Measurements from ENCODE around the gene HEXD.
"Not testable (repeated sequence)": the region's sequence is repeated elsewhere in the genome, so short reads cannot be mapped to it uniquely, and the experiment has no call there.

The HEXD gene

DNA sequence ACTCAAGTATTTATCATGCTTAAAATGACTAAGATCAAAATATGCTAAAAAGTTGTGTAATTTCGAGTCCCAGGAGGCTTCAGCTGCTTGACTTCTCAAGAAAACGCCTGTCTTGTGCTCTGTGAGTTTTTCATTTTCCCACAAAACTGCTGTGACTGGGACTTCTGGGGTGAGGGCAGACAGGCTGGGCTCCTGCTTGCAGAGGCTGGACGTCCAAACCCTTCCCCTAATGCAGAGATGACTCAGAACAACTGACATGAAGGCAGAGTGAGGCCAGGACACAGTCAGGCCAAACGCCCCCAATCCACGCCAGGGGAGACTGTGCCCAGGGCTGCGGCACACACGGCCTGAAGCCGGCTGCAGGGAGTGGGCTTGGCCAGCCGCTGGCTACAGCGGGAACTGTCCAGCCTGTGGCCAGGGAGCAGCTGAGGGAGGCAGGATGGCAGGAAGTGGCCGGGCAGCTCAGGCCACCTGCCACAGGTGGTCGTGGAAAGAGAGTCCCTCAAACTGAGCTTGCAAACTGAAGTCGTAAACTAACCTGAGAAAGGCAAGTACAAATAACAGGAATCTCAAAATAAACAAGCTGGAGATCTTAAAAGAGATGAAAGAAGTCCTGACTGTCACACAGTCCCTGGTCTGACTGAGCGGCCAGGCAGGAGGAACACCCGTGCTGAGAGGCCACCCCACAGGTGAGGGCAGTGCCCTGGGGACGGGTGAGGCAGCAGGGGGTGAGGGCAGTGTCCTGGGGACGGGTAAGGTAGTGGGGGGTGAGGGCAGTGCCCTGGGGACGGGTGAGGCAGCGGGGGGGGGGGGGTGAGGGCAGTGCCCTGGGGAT lies 21.3 kb upstream of the HEXD start:
- FAIRE-seq = no peak
- DNase-seq (ENCODE audit: low spot score) = no peak

DNA sequence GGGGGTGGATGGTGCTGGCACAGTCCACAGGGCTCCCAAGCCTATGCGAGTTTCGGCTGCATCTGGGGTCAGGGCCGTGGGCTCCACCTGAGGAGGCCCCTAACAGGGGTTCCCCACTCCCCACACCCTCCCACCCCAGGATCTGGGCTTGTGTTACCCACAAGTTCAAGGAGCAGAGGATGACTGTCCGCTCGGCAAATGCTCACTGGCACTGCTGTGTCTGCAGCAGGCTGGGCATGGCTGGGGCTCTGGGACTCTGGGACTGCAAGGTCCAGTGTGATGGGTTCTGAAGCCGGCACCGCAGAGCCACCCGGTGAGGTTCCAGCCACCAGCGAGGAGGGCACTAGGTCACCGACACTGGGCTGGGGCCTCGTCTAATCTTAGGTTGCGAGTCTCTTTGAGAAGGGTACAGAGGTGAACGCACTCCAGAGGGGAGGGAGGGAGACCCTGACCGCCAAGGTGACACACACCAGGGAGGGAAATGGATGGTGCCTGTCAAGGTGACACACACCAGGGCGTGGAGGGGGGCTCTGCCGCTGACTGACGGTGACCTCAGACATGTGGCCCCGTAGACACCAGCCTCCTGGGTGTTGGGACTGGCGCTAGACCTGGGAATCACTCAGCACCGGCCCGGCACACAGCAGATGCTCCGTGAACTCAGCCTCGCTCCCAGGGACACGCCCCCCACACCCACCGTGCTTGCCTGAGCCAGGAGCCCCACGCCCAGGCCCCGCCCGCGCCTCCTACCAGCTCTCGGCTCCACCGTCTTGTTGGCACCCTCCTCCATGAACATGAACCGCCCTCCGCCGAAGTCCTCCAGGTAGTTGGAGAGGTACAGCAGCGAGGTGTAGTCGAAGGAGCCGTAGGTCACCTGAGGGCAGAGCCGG lies 20.5 kb upstream of the HEXD start:
- peak; percentile 78 for FAIRE-seq
- DNase-seq (ENCODE audit: low spot score) = no peak

DNA sequence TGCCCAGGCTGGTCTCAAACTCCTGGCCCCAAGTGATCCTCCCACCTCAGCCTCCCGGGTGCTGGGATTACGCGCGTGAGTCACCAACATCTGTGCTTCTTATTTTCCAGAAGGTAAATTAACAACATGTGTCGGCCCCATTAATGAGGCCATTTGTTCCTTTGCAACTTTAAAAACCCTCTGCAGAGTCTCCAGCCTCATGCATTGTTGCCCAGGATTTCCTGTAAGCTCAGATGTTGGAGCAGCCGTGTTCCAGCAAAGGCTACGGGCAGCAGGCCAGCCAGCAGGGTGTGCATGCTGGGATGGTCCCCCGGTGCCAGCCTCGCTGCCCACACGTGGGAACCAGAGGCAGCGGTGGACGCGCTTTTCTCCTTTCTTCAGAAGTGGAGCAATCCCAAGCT lies 19.1 kb upstream of the HEXD start:
- no peak for FAIRE-seq
- DNase-seq (ENCODE audit: low spot score) = no peak

DNA sequence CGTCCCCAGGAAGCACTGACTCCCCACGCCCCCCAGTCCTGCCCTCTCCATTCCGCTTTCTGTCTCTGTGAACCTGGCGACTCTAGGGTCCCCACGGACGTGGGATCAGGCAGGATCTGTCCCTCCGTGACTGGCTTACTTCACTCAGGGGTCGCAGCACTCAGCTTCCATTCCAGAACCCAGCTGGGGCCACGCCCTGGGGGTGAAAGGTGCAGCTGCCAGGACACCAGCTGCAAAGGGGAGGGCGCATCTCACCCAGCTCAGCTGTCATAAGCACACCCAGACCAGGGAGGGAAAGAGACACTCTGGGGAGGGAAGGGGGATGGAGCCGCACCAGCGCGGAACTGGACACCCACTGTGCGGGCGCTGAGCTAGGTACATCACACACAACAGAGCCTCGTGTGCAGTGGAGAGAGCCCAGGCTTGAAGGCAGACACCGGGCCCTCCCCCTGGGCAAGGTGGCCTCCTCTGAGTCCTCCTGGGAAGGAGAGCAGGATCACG lies 18.5 kb upstream of the HEXD start:
- FAIRE-seq = no peak
- DNase-seq (ENCODE audit: low spot score) = no peak

DNA sequence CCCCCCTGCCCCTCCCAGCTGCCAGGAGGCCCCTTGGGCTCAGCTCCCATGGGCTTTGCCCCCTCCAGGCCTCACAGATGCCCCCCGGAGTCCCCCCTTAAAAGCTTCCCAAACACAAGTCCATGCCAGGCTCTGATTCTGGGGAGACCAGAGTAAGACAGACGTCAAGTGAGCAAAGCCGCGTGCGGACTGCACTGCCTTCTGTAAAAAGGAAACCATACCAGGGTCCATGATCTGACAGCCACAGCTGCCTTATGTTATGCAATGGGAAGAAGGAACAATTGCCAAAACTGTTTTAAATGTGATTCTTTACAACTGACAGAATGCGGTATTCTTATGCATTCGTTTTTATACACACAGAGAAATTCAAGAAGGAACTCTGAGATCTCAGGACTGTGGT lies 17.9 kb upstream of the HEXD start:
- no peak for DNase-seq (ENCODE audit: low spot score)
- no peak for FAIRE-seq

DNA sequence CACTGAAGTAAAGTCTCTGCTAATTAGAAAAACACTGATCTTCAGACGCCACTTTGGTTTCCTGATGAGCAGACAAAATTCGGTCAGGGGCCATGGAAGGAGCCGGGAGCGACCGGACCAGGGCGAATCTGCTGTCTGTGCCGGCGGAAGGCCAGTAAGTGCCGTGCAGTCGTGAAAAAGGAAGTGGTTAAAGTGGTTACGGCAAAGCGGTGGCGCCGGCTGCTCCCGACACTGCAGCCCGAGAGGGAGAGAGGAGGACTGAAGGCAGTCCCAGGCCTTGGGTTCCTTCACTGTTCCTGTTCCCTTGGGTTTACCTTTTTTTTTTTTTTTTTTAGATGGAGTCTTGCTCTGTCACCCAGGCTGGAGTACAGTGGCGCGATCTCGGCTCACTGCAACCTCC lies 17.3 kb upstream of the HEXD start:
- no peak for FAIRE-seq

DNA sequence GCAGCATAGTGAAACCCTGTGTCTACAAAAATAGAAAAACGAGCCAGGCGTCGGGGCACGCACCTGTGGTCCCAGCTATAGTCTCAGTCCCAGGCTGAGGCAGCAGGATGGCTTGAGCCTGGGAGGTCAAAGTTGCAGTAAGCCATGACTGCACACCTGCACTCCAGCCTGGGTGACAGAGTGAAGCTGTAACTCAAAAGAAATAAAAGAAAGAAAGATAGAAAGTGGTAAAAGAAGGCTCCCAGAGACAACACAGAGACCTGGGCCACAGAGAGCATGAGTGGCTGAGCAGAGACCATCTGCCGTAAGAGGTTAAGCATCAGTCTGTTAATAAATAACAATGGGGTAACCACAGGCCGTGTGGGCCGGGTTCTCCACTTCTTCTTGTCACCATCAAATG lies 15.3 kb upstream of the HEXD start:
- DNase-seq (ENCODE audit: low spot score) (no peak), FAIRE-seq (no peak)

More for the DNA sequence above, 17.3 kb upstream of the HEXD start:
- no peak for DNase-seq (ENCODE audit: low spot score)

DNA sequence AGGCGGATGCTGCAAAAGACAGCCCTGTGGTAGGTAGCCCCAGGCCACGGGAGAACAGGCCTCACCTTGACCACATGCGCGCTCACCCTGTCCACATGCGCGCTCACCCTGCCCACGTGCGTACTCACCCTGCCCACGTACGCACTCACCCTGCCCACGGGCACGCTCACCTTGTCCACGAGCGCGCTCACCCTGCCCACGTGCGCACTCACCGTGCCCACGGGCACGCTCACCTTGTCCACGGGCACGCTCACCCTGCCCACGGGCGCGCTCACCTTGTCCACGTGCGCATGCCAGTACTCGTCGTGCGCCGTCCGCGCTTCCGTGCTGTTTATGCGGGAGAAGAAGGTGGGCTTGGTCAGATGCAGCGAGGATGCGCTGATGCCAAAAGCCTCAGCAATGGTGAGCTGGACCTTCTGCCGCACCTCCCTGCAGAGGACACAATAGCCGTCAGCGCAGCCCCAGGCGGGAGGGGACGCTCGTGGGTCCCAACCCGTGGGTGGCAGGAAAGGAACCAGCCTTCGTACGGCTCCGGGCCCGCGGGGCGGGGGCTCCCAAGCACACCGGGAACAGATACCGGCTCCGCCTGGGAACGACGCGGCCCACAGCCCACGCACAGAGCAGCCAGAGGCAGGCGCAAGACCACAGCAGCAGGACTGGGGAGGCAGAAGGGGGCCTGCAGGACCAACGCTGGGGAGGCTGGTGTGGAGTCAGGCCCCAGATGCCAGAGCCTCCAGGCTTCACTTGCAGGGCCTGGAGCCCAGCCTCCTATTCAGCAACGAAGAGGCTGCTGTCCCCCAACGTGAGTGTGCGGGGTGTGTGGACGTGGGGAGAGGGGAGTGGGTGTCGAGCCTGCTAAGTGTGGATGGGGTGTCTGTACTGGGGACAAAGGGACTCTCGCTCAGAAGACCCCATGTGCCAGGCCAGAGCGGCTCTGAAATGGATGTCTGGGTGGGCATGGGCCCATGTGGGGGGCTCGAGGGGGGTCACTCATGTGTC lies 14.2 kb upstream of the HEXD start:
- peak; percentile 97 for FAIRE-seq

DNA sequence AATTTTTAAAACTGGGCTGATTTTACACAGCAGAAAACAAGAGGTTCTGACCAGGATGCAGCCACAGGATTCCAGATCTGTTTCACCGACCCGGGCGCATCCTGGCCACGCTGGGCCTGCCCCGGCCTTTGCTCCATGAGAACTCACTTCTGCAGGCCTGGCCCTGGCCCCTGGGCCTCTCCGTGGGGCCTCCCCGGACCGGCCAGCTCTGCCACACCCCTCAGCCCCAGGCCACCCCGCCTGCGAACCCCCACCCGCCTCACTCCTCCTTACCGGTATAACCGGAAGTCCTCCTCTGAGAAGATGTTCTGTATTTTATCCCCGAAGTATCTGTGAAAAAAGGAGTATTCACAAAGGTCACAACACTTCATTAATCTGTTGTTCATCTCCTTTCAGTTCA lies 13.1 kb upstream of the HEXD start:
- no peak for FAIRE-seq

More for the DNA sequence above, 14.2 kb upstream of the HEXD start:
- no peak for DNase-seq (ENCODE audit: low spot score)

DNA sequence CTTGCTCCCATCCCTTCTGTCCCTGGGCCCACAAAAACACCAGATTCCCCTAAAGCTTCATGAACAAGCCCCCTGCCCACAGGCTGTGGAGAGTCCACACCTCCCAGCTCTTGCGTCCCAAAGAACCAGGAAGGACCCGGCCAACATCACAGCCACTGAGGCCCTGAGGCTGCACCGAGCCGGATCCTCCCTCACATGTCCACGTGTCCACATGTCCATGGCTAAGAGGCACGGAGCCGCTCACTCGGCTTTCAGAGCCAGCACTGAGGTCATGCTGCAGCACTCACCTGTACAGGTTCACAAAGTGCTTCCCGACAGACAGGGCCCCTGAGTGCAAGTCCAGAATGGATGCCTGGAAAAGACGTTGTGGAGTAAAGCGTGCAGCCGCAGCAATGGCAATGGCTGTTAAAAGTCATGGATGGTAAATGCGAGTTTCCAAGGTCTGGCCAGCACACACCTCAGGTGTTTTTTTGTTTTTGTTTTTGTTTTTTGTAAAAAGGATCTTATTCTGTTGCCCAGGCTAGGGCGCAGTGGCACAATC lies 11.9 kb upstream of the HEXD start:
- DNase-seq (ENCODE audit: low spot score) = no peak
- no peak for FAIRE-seq

More for the DNA sequence above, 13.1 kb upstream of the HEXD start:
- DNase-seq (ENCODE audit: low spot score) = no peak

DNA sequence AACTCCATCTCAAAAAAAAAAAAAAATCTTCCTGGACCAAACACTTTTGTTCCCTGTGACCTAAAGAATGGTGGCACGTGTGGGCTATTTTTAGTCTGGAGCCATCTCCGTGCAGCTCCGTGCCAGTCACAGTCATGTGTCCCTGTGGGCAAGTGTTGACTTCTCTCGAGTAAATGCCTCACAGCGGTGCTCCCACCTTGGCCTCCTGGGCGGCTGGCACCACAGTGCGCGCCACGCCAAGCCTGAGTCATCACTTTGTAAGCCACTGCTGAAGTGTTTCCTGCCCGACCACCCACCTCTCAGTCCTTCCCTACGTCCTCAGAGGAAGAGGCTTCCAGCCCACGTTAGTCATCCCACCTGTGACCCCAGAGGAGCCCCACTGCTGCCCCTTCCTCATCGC lies 10.9 kb upstream of the HEXD start:
- DNase-seq (ENCODE audit: low spot score) (peak; percentile 85), FAIRE-seq (peak; percentile 92)

DNA sequence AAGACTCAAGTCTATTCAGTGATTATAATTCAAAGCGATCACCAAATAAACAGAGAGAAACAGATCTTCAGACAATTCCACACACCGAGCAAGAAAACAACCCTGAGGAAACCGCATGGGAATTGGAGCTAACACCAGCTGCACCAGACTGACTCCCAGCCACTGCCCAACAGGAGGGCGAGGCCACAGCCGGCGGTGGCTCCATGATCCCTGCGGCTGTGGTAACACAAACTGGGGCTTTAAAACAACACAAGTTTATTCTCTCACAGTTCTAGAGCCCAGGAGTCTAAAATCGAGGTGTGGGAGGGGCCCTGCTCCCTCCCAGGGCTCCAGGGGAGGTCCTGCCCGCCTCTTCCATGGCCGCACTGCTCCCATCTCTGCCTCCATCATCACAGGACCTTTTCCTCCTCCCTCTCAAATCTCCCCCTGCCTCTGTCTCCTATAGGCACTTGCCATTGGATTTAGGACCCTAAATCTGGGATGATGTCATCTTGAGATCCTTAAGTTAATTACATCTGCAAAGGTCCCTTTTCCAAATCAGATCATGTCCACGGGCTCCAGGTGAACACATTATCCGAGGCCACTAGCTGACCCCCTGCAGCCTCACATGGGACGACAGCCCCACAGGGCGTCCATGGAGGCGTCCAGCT lies 9.7 kb upstream of the HEXD start:
- FAIRE-seq (no peak), DNase-seq (ENCODE audit: low spot score) (no peak)

DNA sequence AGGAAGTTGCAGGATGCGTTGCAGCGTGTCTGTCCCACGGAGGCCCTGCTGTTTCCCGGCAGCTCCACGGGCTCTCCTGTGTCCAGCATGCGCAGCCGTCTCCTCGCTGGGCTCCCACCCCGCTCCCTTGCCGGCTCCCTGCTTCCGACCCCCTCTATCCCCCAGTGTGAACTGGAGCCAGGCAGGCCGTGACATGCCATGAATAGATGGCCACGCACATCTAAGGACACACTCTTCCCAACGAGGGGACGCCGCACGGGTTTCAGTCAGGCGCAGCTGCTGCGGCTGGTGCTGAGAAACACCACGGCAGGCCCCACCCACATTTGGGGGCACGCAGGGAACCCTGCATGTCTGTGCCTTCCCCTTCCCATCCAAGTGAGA lies 9.2 kb upstream of the HEXD start:
- no peak for DNase-seq (ENCODE audit: low spot score)
- peak; percentile 72 for FAIRE-seq

DNA sequence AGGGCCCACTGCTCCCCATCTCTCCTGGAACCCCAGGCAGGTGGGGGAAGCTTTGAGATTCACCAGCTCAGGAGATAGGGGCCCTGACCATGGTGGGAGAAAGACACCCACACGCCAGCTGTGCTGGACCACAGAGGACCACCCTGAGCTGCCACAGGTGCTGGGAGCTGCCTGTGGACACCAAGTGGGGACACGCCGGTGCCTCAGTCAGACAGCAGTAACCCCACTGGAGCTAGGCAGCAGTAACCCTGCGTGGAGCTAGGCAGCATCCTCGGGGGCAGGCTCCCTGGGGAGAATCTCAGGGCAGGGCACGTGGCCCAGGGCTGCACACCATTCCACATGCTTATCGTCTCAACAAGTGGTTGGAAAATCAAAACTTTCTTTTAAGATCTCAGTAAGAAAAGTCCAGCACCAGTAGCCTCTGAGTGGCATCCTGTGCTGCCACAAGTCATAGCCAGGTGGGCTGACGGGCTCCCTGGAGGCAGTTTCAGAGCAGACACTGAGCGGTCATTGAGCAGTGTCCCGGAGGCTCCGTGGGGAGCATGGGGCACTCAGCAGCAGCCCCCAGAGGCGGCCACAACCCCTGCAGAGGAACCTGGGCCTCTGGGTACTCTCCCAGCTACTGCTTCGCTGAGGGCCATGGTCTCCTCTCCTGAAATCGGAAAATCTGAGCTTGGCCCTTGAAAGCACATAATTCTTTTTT lies 8.0 kb upstream of the HEXD start:
- DNase-seq (ENCODE audit: low spot score) = no peak

DNA sequence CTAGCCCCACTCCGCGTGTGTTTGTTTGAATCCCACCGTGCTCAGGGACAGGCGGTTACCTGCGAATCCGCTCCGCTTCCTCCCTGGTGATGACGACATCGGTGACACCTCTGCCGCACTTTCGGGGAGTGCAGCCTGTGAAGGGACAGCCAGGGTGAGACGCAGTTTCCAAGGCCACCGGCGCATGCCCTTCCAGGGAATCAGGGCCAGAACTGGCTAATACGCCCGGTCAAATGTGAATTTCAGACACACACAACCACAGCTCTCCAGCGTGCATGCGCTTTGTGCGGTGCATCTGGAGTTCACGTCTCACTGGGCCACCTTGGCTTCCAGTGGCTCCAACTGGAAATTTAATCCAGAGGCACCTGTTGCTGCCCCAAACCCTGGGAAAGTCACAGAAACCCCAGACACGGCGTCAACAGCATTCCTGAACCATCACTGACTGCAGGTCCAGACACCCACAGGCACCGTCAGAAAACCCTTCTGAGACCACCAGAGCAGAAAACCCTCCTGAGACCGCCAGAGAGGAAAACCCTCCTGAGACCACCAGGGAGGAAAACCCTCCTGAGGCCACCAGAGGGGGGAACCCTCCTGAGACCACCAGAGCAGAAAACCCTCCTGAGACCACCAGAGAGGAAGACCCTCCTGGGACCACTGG lies 6.6 kb upstream of the HEXD start:
- peak; percentile 30 for FAIRE-seq
- DNase-seq (ENCODE audit: low spot score) = no peak

More for the DNA sequence above, 8.0 kb upstream of the HEXD start:
- peak; percentile 17 for FAIRE-seq

DNA sequence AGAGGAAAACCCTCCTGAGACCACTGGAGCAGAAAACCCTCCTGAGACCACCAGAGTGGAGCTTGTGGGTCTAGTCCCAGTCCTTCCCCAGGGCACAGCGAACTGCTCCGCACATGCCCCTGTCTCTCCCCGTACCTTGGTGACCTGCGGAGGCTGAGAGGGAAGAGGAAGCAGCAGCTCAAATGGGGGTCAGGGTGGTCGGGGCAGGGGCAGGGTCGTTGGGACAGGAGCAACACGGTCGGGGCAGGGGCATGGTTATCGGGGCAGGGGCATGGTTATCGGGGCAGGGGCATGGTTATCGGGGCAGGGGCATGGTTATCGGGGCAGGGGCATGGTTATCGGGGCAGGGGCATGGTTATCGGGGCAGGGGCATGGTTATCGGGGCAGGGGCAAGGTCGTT lies 6.1 kb upstream of the HEXD start:
- not testable (repeated sequence) for DNase-seq (ENCODE audit: low spot score); FAIRE-seq

DNA sequence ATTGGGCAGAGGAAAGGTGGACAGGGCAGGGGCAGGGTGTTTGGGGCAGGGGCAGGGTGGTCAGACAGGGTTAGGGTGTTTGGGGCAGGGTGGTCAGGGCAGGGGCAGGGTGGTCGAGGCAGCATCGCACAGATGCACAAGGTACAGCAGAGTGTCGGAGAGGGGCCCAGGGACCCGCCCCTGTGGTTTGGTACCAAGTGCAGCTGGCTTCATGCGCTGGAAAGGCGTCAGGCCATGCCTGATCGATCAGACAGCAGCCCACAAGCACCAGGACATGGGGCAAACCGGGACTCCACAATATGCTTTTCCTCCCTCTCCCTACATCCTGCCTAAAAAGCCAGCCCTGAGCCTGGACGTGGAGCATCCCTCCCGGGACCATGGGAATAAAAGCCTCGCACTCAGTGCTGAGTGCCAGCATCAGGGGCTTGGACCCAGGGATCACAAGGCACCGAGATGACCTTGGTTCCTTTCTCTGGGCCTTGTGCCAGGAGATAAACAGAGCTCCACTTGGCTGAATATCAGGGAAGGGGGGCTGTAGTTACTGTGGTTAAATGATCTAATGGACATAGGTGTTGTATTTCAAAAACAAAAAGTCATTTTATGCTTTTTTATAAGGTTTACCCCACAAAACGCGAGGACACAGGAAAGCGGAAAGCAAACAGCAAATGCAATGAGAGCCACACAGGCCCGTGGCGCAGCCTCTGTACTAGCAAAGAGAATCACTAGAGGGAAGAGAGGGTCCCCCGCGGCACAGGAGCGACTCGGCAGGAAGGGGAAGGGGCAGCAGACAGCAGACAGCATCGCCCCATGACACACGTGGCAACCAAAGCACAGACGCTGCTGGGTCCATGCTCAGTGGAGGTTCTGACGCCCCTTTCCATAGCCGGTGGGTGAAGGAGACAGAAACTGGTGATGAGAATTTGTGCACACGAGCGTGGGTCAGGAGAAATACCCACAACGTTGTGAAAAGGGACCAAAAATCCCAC lies 5.3 kb upstream of the HEXD start:
- DNase-seq (ENCODE audit: low spot score) (no peak), FAIRE-seq (no peak)
